CD4-positive, alpha-beta memory T cell (primary cell): ENCODE measurements around the gene MXD1. TPM values are rescaled to one million over a fixed set of nuclear protein-coding genes. Genes with fewer than 3 reads are reported as not detected.
"Not testable (repeated sequence)": the region's sequence is repeated elsewhere in the genome, so short reads cannot be mapped to it uniquely, and the experiment has no call there.

Experiments
- CTCF ChIA-PET: fragments of 350-600 bp; sonication (Branson Sonifier 250); formaldehyde crosslinking; loops from one replicate; lab custom pipeline; 2021; ENCODE audit warnings: inconsistent platforms; ENCODE audit not compliant: partially characterized antibody; lab: Charles Lee
- POLR2A ChIA-PET: fragments of 350-600 bp; sonication (Branson Sonifier 250); formaldehyde crosslinking; loops from one replicate; lab custom pipeline; 2021; ENCODE audit not compliant: partially characterized antibody; lab: Charles Lee
- DNase-seq, 5 donors: peaks; one replicate each; pipeline versions ENCODE4 v3.0.0 to v3.0.0-alpha.2; 2020 to 2022; ENCODE audit warnings: mixed read lengths in 1 of 5
- H3K27ac ChIP-seq: one replicate; pipeline ENCODE4 v1.7.0; 2013; ENCODE audit warnings: low read depth, low read length
- H3K27me3 ChIP-seq: 2 replicates; pipeline ENCODE4 v1.7.0; 2013; ENCODE audit warnings: mild to moderate bottlenecking, low read length, moderate library complexity; ENCODE audit not compliant: insufficient read depth
- H3K36me3 ChIP-seq: 2 replicates; pipeline ENCODE4 v1.7.0; 2013; ENCODE audit warnings: mild to moderate bottlenecking, low read length, moderate library complexity; ENCODE audit not compliant: insufficient read depth
- H3K4me1 ChIP-seq: 2 replicates; pipeline ENCODE4 v1.7.0; 2013; ENCODE audit warnings: mild to moderate bottlenecking, low read length, moderate library complexity; ENCODE audit not compliant: insufficient read depth
- H3K4me3 ChIP-seq, 2 donors: one replicate each; pipeline ENCODE4 v1.7.0; 2013; ENCODE audit warnings: low read length in 2 of 2, mild to moderate bottlenecking in 1 of 2
- H3K9me3 ChIP-seq, 2 donors: one replicate each; pipeline ENCODE4 v1.7.0; 2013; ENCODE audit warnings: low read length in 2 of 2, control low read depth in 1 of 2; ENCODE audit not compliant: control insufficient read depth in 1 of 2
- H3K27ac Mint-ChIP-seq, 7 donors: one replicate each; pipeline ENCODE4 v1.8.0; 2020 to 2021; ENCODE audit warnings: mixed read lengths in 7 of 7, mild to moderate bottlenecking in 6 of 7, inconsistent platforms in 3 of 7, moderate library complexity in 3 of 7
- H3K27me3 Mint-ChIP-seq, 2 donors: one replicate each; pipeline ENCODE4 v1.8.0; 2020 to 2021; ENCODE audit warnings: mixed read lengths in 2 of 2
- H3K36me3 Mint-ChIP-seq, 2 donors: one replicate each; pipeline ENCODE4 v1.8.0; 2020 to 2021; ENCODE audit warnings: mixed read lengths in 2 of 2, inconsistent platforms in 1 of 2, mild to moderate bottlenecking in 1 of 2
- H3K4me1 Mint-ChIP-seq, 4 donors: one replicate each; pipeline ENCODE4 v1.8.0; 2020 to 2021; ENCODE audit warnings: mixed read lengths in 4 of 4, mild to moderate bottlenecking in 1 of 4
- H3K4me3 Mint-ChIP-seq, 8 donors: one replicate each; pipeline ENCODE4 v1.8.0; 2020 to 2021; ENCODE audit warnings: mixed read lengths in 8 of 8, mild to moderate bottlenecking in 7 of 8, moderate library complexity in 6 of 8, inconsistent platforms in 3 of 8
- H3K9me3 Mint-ChIP-seq, 8 donors: one replicate each; pipeline ENCODE4 v1.8.0; 2020 to 2021; ENCODE audit warnings: mixed read lengths in 8 of 8, mild to moderate bottlenecking in 5 of 8, inconsistent platforms in 3 of 8, moderate library complexity in 1 of 8
- intact Hi-C: fragments of 100-400 bp; cut with micrococcal nuclease; formaldehyde crosslinking; loops from one replicate; pipeline ENCODE4 v1.15.1; 2023
- polyA plus RNA-seq, 2 donors: library from polyadenylated mRNA; unstranded; fragments of 300-500 nt; fragmentation: Illumina TruSeq; gene quantifications; one replicate each; pipeline ENCODE4 v1.2.3, GENCODE V29; 2021
- total RNA-seq, 2 experiments: library from RNA; stranded (reverse); gene quantifications; one replicate each; pipeline ENCODE4 v1.2.3, GENCODE V29; 2021

The MXD1 gene, protein sequence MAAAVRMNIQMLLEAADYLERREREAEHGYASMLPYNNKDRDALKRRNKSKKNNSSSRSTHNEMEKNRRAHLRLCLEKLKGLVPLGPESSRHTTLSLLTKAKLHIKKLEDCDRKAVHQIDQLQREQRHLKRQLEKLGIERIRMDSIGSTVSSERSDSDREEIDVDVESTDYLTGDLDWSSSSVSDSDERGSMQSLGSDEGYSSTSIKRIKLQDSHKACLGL
- total RNA-seq: 10 to 100 TPM; 12.5 to 17.2 TPM
- polyA plus RNA-seq: 10 to 100 TPM in 1 of 2 donors, 1 to 10 TPM in 1; 4.7 to 12.3 TPM

DNA sequence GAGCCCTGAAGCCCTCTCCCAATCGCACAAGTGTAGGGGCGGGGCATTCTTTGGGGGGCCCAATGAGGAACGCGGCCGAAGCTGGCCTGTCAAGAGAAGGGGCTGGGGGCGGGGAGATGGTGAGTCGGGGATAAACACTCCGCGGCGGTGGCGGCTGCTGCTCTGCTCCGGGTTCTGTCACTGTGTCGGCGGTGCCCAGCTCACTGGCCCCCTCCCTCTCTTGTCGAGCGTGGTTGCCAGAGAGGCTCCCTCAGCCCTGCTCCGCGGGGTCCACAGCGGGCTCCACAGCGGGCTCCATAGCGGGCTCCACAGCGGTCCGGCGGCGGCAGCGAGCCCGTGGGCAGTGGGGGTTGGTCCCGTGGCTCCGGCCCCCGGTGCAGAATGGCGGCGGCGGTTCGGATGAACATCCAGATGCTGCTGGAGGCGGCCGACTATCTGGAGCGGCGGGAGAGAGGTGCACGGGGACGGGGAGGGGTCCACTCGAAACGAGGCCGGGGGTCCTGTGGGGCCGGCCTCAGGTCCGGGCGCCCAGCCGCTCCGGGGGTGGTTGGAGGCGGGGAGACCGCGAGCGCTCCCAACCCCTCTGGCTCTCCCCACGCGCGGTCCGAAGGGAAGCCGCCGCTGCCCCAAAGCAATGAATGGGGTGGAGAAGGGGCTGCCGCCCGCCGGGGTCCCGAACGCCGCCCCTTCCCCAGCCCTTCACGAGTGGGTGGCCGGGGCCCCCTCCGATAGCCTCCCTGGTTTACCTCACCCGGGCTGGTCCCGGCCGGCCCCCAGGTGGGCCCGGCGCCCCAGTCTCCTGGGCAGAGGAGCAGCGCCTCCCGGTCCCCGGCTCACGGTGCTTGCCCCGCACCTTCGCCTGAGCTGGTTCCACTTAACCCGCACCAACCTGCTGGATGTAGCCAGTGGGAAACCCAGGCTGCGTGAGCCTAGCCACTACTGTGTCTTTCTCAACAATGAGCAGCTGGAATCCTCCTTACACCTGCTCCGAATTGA is at the start of gene MXD1:
MXD1 (plus strand) TSS at position 160 of the 996 bp plus-strand sequence; CDS start at position 382, 222 bp downstream.
- Histone ChIP-seq H3K9me3 (no peaks in the 10 kb centered on the region), H3K4me3 (peak within 1 kb of the TSS; percentile 81 to 88), H3K27me3 (no peaks in the 10 kb centered on the region), H3K36me3 (peaks cover 5% of the 10 kb centered on the region), H3K27ac (peak within 1 kb of the TSS; percentile 96), H3K4me1 (peaks cover 30% of the 10 kb centered on the region)
- POLR2A ChIA-PET: interaction anchor here (0.5 to 10.5 kb wide), 42 partner anchors 8 to 478 kb away, joined by 3 to 207 read pairs (median 8); partner anchors contain the start of genes C2orf42, FAM136A, NFU1 and PCBP1
- peak in 3 of 5 donors; percentile 10 to 15 (median 12) for DNase-seq
- peaks cover 0 to 3% (median 0%) of the 10 kb centered on the region in 8 donors for H3K9me3 Mint-ChIP-seq
- peak within 1 kb of the TSS; percentile 90 to 96 (median 94) for H3K27ac Mint-ChIP-seq
- peak within 1 kb of the TSS; percentile 85 to 89 (median 87) for H3K4me3 Mint-ChIP-seq
- peaks cover 9 to 30% of the 10 kb centered on the region in 2 donors for H3K36me3 Mint-ChIP-seq
- no peaks in the 10 kb centered on the region for H3K27me3 Mint-ChIP-seq
- peaks cover 7 to 44% (median 19%) of the 10 kb centered on the region in 4 donors for H3K4me1 Mint-ChIP-seq
- intact Hi-C loops: loop anchor here (1.0 to 10.0 kb wide), 9 partner anchors 156 to 737 kb away; partner anchors contain the start of genes PCYOX1, SNRPG and TIA1
- CTCF ChIA-PET: interaction anchor here (0.7 to 7.3 kb wide), 23 partner anchors 8 to 729 kb away, joined by 3 to 93 read pairs (median 5); partner anchors contain the start of genes C2orf42, FAM136A, PCBP1 and PCYOX1

DNA sequence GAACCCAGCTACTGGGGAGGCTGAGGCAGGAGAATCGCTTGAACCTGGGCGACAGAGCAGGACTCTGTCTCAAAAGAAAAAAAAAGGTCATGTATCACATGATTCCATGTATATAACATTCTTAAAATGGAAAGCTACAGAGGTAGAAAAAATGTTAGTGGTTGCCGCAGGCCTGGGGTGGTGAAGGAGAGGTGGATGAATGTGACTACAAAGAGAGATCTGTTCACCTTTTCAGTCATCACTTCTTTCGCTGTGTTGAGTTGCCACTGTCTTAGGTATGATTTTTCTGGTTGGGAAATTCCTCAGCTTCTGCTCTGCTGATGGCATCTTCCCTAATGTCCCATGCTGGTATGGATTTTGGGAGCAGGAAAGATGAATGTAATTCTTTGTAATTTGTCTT is 26.5 kb upstream of the MXD1 start:
- Histone ChIP-seq H3K27me3 (no peaks in the 10 kb centered on the region), H3K4me1 (peaks cover 3% of the 10 kb centered on the region), H3K9me3 (no peaks in the 10 kb centered on the region), H3K36me3 (no peaks in the 10 kb centered on the region), H3K27ac (no peak overlapping the region), H3K4me3 (no peak overlapping the region)
- H3K4me3 Mint-ChIP-seq: no peak overlapping the region
- CTCF ChIA-PET: no interaction called here
- peaks cover 0 to 3% of the 10 kb centered on the region in 2 donors for H3K36me3 Mint-ChIP-seq
- POLR2A ChIA-PET: interaction anchor here (1.2 to 1.4 kb wide), 2 partner anchors 303 to 451 kb away, joined by 3 read pairs; partner anchors contain the start of genes C2orf42 and NFU1
- no peak for DNase-seq
- peaks cover 0 to 4% (median 0%) of the 10 kb centered on the region in 8 donors for H3K9me3 Mint-ChIP-seq
- H3K27me3 Mint-ChIP-seq: no peaks in the 10 kb centered on the region
- peaks cover 2 to 8% (median 6%) of the 10 kb centered on the region in 4 donors for H3K4me1 Mint-ChIP-seq
- no peak overlapping the region for H3K27ac Mint-ChIP-seq
- intact Hi-C loops: no loop called here

DNA sequence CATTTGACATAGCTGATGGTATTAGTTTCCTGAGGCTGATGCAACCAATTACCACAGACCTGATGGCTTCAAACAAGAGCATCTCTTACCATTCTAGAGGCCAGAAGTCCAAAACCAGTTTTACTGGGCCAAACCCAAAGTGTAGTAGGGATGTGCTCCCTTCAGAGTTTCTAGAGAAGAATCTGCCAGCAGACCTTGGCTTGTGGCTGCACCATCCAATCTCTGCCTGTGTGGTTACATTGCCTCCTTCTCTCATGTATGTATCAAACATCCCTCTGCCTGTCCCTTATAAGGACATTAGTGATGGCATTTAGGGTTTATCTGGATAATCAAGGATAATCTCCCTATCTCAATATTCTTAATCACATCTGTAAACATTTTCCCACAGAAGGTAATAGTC is 25.6 kb upstream of the MXD1 start:
- H3K4me3 Mint-ChIP-seq: no peak overlapping the region

DNA sequence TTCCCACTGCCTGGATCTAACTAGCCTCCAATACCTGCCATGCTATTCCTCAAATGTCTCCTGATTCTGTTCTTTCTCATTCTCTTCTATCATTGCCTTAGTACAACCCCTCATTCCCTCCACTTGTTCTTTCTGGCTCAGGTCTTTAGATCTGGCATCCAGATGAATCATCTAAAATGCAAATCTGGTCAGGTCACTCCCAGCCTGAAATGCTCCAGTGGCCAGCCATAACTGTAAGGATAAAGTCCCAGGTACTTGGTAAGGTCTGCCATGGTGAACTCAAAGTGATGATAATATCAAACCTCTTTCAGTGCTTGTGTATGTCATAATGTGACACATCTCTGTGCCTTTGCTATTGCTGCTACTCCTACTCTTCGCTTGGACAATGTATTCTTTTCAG is 24.0 kb upstream of the MXD1 start:
- peaks cover 0 to 4% (median 0%) of the 10 kb centered on the region in 8 donors for H3K9me3 Mint-ChIP-seq
- peaks cover 8 to 32% (median 20%) of the 10 kb centered on the region in 4 donors for H3K4me1 Mint-ChIP-seq
- no peak overlapping the region for H3K4me3 ChIP-seq
- ChIA-PET CTCF (interaction anchor here (0.6 kb wide), 1 partner anchor 21 kb away, joined by 3 read pairs; no protein-coding TSS in a partner anchor), POLR2A (no interaction called here)
- H3K27me3 Mint-ChIP-seq: no peaks in the 10 kb centered on the region
- no peak overlapping the region for H3K4me3 Mint-ChIP-seq
- intact Hi-C loops: loop anchor here (5.0 kb wide), 1 partner anchor 356 kb away; the partner anchor contains the start of gene TIA1
- no peak overlapping the region for H3K27ac ChIP-seq
- H3K4me1 ChIP-seq: peaks cover 24% of the 10 kb centered on the region
- no peaks in the 10 kb centered on the region for H3K9me3 ChIP-seq
- peaks cover 5 to 14% of the 10 kb centered on the region in 2 donors for H3K36me3 Mint-ChIP-seq
- no peak for DNase-seq
- no peak overlapping the region for H3K27ac Mint-ChIP-seq
- H3K36me3 ChIP-seq: no peaks in the 10 kb centered on the region
- H3K27me3 ChIP-seq: no peaks in the 10 kb centered on the region

More for the DNA sequence above, 25.6 kb upstream of the MXD1 start:
- H3K4me3 ChIP-seq: no peak overlapping the region
- H3K36me3 Mint-ChIP-seq: peaks cover 4 to 11% of the 10 kb centered on the region in 2 donors
- peaks cover 8% of the 10 kb centered on the region for H3K4me1 ChIP-seq
- no peaks in the 10 kb centered on the region for H3K36me3 ChIP-seq
- POLR2A ChIA-PET: interaction anchor here (1.1 to 1.2 kb wide), 2 partner anchors 255 to 302 kb away, joined by 3 read pairs; partner anchors contain the start of gene C2orf42
- CTCF ChIA-PET: interaction anchor here (0.7 kb wide), 1 partner anchor 34 kb away, joined by 4 read pairs; no protein-coding TSS in a partner anchor
- intact Hi-C loops: no loop called here
- no peak overlapping the region for H3K27ac ChIP-seq
- H3K27me3 Mint-ChIP-seq: no peaks in the 10 kb centered on the region
- no peaks in the 10 kb centered on the region for H3K27me3 ChIP-seq
- DNase-seq: no peak
- H3K4me1 Mint-ChIP-seq: peaks cover 7 to 17% (median 12%) of the 10 kb centered on the region in 4 donors
- peaks cover 0 to 4% (median 0%) of the 10 kb centered on the region in 8 donors for H3K9me3 Mint-ChIP-seq
- H3K27ac Mint-ChIP-seq: no peak overlapping the region
- H3K9me3 ChIP-seq: no peaks in the 10 kb centered on the region

DNA sequence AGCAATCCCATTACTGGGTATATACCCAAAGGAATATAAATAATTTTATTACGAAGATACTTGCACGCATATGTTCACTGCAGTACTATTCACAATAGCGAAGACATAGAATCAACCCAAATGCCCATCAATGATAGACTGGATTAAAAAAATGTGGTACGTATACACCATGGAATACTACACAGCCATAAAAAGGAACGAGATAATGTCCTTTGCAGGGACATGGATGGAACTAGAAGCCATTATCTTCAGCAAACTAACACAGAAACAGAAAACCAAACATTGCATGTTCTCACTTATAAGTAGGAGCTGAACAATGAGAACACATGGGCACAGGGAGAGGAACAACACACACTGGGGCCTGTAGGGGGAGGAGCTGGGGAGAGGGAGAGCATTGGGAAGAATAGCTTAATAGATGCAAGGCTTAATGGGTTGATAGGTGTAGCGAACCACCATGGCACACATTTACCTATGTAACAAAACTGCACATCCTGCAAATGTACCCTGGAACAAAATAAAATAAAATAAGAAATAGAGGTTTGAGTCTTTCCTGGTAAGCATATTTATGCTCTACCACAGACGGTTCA is 22.0 kb upstream of the MXD1 start:
- Histone ChIP-seq H3K4me1 (peaks cover 28% of the 10 kb centered on the region), H3K27ac (peak overlapping the region; percentile 89)
- H3K27me3 Mint-ChIP-seq, H3K27me3 ChIP-seq, DNase-seq, H3K4me3 ChIP-seq, H3K9me3 ChIP-seq, H3K9me3 Mint-ChIP-seq, H3K36me3 ChIP-seq: not testable (repeated sequence)
- H3K36me3 Mint-ChIP-seq: peaks cover 18 to 28% of the 10 kb centered on the region in 2 donors
- H3K4me1 Mint-ChIP-seq: peaks cover 17 to 45% (median 30%) of the 10 kb centered on the region in 4 donors
- ChIA-PET POLR2A (interaction anchor here (1.0 to 2.7 kb wide), 12 partner anchors 10 to 456 kb away, joined by 3 to 31 read pairs (median 8); partner anchors contain the start of genes C2orf42, MXD1, NFU1 and PCBP1), CTCF (interaction anchor here (1.1 to 1.5 kb wide), 4 partner anchors 178 to 1092 kb away, joined by 3 to 6 read pairs (median 4); no protein-coding TSS in a partner anchor)
- peak overlapping the region; percentile 95 to 99 (median 98) for H3K27ac Mint-ChIP-seq
- intact Hi-C loops: loop anchor here (5.0 kb wide), 1 partner anchor 354 kb away; the partner anchor contains the start of gene TIA1
- H3K4me3 Mint-ChIP-seq: peak overlapping the region; percentile 92 to 100 (median 100)
